ENCODE measurements around the gene AXIN2. TPM values are rescaled to one million over a fixed set of nuclear protein-coding genes. Genes with fewer than 3 reads are reported as not detected.

The AXIN2 gene
- total RNA-seq, 1 experiment from 2014 or later: 10.7 TPM

DNA sequence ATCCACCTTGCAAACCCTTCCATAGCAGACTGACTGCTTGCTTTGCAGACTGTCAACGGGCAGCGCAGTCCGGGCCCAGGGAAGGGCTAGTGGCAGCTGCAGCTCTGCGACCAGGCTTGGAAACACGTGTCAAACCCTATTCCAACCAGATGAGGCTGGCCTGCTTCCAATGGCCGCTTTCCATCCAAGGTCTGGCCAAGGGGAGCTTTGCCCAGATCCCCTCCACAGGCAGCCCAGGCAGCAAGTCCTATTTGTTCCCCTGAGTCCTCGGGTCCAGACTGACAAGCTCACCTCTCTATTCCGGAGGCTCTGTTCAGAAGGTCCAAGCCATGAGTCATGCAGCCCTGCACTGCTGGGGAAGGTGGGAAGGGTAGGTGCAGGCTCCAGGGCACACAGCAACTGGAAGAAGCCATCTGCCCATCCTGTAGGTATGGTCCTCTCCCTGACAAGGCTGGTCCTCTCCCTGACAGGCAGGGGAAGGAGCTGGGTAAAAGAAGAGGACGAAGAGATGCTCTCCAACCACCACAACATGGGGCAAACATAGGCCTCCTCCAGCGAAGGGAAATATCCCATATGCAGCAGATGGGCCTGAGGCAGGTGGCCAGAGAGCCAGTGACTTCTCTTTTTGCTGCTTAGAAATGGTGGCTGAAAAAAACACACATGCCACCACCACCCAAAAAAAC lies 22.6 kb upstream of the AXIN2 start:
- CTCF ChIA-PET: no interaction called here
- no TSS peak for BruUV-seq (replicated peaks)
- no peaks in the 10 kb centered on the region for H3K27me3 ChIP-seq (replicated peaks; ENCODE audit: insufficient read depth, low read depth, low read length, poor library complexity)
- no peak overlapping the region for H3K27ac ChIP-seq (ENCODE audit: low read depth, low read length, poor library complexity, severe bottlenecking)
- no peak for DNase-seq (ENCODE audit: low spot score)
- H3K36me3 ChIP-seq (ENCODE audit: insufficient read depth, low read length, poor library complexity, severe bottlenecking): no peaks in the 10 kb centered on the region
- no peaks in the 10 kb centered on the region for H3K9me3 ChIP-seq (ENCODE audit: low read depth, low read length, poor library complexity, severe bottlenecking)
- H3K4me1 ChIP-seq (ENCODE audit: insufficient read depth, low read length, poor library complexity, severe bottlenecking): peaks cover 6% of the 10 kb centered on the region
- intact Hi-C loops (cut with micrococcal nuclease; ENCODE audit: unreplicated experiment): no loop called here
- TF ChIP-seq CTCF (conservative IDR thresholded peaks at IDR 0.05; ENCODE audit: low read depth, low read length) (no peak), EZH2 (IDR thresholded peaks at IDR 0.05; ENCODE audit: borderline replicate concordance, low read depth, low read length, poor library complexity, severe bottlenecking) (no peak)
- POLR2A ChIA-PET (ENCODE audit: low non-redundant PET): no interaction called here
- no peak overlapping the region for H3K4me3 ChIP-seq (ENCODE audit: low read depth, low read length, poor library complexity, severe bottlenecking)

- intact Hi-C loops (cut with micrococcal nuclease; ENCODE audit: unreplicated experiment): no loop called here
- no peak for DNase-seq (ENCODE audit: low spot score)
- Histone ChIP-seq H3K9me3 (ENCODE audit: low read depth, low read length, poor library complexity, severe bottlenecking) (no peaks in the 10 kb centered on the region), H3K36me3 (ENCODE audit: insufficient read depth, low read length, poor library complexity, severe bottlenecking) (no peaks in the 10 kb centered on the region), H3K27ac (ENCODE audit: low read depth, low read length, poor library complexity, severe bottlenecking) (no peak overlapping the region), H3K4me3 (ENCODE audit: low read depth, low read length, poor library complexity, severe bottlenecking) (no peak overlapping the region), H3K4me1 (ENCODE audit: insufficient read depth, low read length, poor library complexity, severe bottlenecking) (no peaks in the 10 kb centered on the region), H3K27me3 (replicated peaks; ENCODE audit: insufficient read depth, low read depth, low read length, poor library complexity) (no peaks in the 10 kb centered on the region)
- CTCF ChIA-PET: no interaction called here
- no TSS peak for BruUV-seq (replicated peaks)
- no peak for TF ChIP-seq EZH2 (IDR thresholded peaks at IDR 0.05; ENCODE audit: borderline replicate concordance, low read depth, low read length, poor library complexity, severe bottlenecking)
- no peak for TF ChIP-seq CTCF (conservative IDR thresholded peaks at IDR 0.05; ENCODE audit: low read depth, low read length)
- POLR2A ChIA-PET (ENCODE audit: low non-redundant PET): no interaction called here
These were observed 15.5 kb upstream of the AXIN2 start for GRCh38 chr17:65576939-65577338.

DNA sequence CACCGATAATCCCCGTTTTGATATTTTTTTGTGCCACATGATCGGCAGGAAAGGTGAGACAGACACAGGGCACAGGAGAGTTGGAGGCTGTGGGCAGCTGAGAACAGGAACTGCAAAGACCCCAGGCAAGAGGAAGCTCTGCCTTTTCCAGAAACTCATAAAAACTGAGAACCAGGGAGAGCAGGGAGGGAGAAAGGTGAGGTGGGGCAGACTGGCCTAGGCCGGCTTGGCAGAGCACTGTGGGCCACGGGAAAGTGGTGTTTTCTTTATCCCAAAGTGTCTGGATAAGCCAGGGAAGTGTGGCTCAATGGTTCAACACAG lies 11.8 kb upstream of the AXIN2 start:
- no peak for DNase-seq (ENCODE audit: low spot score)
- Histone ChIP-seq H3K9me3 (ENCODE audit: low read depth, low read length, poor library complexity, severe bottlenecking) (no peaks in the 10 kb centered on the region), H3K4me1 (ENCODE audit: insufficient read depth, low read length, poor library complexity, severe bottlenecking) (no peaks in the 10 kb centered on the region), H3K27me3 (replicated peaks; ENCODE audit: insufficient read depth, low read depth, low read length, poor library complexity) (no peaks in the 10 kb centered on the region), H3K36me3 (ENCODE audit: insufficient read depth, low read length, poor library complexity, severe bottlenecking) (no peaks in the 10 kb centered on the region), H3K4me3 (ENCODE audit: low read depth, low read length, poor library complexity, severe bottlenecking) (no peak overlapping the region), H3K27ac (ENCODE audit: low read depth, low read length, poor library complexity, severe bottlenecking) (no peak overlapping the region)
- BruUV-seq (replicated peaks): no TSS peak
- intact Hi-C loops (cut with micrococcal nuclease; ENCODE audit: unreplicated experiment): no loop called here
- ChIA-PET POLR2A (ENCODE audit: low non-redundant PET) (no interaction called here), CTCF (no interaction called here)
- TF ChIP-seq CTCF (conservative IDR thresholded peaks at IDR 0.05; ENCODE audit: low read depth, low read length) (no peak), EZH2 (IDR thresholded peaks at IDR 0.05; ENCODE audit: borderline replicate concordance, low read depth, low read length, poor library complexity, severe bottlenecking) (no peak)
